HG03103 (cell line): ENCODE results near the gene TARP.
"Not testable (repeated sequence)": the region's sequence is repeated elsewhere in the genome, so short reads cannot be mapped to it uniquely, and the experiment has no call there.

Experiments used
- ATAC-seq: cut with Tn5 transposase; IDR thresholded peaks from one replicate; pipeline ENCODE4 v1.9.1; 2021; ENCODE audit warnings: low read depth; ENCODE audit not compliant: unreplicated experiment

Gene TARP

DNA sequence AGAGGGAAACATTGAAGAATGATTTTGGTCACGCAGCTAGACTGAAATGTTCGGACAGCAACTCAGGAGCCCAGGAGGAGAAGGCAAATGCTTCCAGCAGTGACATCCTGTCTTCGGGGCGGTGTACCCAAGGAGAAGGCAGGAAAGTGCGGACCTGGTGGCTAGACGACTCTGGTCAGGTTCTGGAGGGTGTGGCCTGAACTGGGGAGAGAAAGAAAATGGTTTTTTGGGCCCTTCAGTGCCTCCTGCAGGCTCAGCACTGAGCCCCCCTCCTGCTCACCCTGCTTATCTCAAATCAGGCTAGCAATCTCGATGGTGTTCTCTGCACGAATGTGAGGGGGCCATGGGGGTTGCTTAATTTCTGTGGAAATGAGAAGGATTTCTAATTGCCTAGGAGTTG, 26.7 kb upstream of the TARP start:
- no peak for ATAC-seq

DNA sequence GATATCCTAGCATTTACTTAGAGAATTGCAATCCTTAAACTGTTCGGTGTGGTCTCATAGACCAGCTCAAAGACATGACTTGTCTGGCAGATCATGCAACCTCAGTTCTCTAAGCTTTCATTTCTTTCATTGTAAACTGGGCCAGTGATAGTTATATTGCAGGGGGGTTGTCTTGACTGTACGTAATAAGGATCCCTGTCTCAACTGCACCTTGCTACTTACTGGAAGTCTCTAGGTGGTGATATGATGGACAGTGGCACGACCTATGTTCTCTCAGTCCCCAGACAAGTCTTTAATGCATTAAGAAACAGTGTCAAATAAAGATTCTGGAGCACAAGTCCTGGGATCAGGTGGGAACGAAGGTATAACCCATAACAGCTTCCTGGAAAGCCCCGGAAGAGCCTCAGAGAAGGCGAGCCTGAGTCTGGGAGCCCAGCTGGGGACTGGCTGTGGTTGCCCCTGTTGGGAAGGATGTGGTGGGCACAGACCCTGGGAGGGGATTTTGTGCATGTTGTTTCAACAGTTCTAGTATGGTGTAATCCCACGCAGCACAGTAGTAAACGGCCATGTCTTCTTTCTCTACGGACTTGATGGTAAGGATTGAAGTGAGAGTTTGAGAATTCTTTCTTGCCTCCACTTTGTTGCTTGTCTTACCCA, 26.0 kb upstream of the TARP start:
- no peak for ATAC-seq

DNA sequence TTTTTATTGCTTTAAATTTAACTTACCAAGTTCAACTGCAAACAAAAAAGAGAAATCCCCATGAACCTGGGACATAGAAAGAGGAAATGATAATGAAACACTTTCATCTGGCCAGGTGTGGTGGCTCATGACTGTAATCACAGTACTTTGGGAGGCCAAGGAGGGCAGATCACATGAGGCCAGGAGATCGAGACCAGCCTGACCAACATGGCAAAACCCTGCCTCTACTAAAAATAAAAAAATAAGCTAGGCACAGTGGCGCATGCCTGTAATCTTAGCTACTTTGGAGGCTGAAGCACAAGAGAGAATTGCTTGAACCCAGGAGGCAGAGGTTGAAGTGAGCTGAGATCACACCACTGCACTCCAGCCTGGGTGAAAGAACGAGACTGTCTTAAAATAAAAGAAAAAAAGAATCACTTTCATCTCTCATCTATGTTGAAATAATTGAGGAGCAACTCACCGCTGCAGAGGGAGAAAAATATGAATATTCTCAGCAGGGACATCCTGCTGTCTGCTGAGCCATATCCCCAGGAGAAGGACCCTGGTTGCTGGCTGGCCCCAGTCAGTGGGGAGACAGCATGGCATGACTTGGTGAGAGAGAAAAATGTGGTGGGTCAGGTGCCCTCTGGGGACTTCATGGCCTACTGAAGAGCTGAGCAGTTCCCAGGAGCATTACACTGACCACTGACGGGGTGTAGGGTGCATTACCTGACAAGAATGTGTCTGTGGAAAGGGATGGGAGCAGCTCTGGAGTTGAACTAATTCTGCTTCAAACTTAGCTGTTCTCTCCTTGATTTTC, 22.8 kb upstream of the TARP start:
- ATAC-seq = no peak

DNA sequence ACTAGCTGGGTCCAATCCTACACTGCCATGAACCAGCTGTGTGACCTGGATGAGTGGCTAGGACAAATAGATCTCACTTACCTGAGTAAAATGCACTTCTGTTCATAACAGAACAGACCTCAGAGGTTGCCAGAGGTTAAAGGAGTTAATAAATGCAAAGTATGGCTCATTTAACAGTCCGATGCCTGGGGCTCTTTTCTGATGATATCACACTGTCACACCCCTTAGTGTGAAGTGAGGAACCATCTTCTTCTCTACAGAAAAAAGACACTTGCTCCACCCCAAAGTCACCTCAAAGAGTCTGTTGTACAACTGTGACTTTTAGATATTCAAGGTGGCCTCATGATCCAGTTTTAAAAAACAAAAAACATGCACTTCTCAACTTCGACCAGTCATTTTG, 21.5 kb upstream of the TARP start:
- no peak for ATAC-seq

DNA sequence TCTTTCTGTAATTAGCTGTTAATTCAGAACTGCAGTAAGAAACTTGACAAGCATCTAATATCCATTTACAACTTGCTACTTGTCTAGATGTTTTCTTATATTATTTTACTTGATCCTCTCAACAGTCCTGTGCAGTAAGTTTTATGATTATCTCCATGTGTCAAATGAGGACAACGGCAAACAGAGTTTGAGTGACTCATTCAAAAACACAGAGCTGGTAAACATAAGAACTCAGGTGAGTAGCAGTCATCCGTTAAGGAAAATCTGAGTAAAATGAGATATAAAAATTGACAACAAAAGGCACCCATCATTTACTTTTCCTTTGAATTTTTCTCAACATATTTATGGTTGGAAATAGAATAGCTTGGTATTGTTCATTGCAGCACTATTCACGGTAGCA, 19.0 kb upstream of the TARP start:
- no peak for ATAC-seq

DNA sequence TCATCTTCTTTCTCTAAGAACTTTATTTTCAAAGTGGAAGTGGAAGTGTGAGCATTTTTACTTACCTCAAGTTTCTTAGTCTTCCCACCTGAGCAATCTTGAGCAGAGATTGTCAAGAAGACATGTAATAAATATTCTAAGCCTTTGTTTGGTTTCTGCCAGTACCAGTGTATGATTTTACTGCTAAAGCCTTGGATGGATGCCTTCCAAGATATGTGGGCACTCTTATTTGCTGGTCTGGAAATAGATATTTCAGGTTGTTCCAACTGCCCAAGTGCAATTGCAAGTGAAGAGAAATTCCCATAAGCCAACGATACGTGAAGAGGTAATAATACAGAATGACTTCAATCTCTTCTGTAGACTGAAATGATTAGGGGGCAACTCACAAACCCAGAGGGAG, 18.2 kb upstream of the TARP start:
- ATAC-seq = no peak

DNA sequence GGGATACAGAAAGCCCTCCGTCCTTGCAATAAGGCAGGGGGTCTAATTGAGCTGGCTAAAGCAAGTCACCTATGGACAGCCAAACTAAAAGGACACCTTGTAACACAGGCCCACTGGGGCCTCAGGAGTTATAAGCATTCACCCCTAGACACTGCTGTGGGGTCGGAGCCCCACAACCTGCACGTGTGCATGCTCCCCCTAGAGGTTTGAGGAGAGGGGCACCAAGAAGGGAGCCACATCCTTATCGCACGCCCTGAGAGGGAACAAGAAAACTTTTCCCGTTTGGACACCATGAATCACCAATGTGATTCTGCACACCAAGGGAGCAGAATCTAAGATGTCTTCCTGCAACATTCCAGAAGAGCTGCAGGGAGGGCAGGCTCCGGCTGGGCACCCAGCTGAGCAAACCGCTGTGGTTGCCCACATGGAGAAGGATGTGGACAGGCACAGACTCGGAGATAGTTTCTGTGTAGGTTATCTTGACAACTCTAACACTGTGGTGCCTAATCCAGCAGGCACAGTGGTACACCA, 17.7 kb upstream of the TARP start:
- ATAC-seq = no peak

DNA sequence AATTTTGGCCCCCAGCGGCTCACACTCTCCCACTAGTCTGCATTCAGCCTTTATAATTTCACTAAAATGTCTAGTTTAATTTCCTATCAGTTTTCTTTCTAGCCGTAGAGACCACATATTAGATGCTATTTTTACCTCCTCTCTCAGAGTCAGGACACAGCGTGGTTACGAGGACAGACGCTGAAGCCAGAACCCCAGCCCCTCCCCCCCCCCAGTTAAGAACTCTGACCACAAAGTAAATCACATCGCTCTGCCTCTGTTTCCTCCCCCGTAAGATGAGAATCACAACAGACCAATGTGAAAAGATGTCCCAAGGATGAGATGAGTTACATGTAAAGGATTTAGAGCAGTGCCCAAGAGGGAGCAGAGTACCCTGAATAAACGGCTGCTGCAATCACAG, 11.1 kb upstream of the TARP start:
- ATAC-seq = no peak

DNA sequence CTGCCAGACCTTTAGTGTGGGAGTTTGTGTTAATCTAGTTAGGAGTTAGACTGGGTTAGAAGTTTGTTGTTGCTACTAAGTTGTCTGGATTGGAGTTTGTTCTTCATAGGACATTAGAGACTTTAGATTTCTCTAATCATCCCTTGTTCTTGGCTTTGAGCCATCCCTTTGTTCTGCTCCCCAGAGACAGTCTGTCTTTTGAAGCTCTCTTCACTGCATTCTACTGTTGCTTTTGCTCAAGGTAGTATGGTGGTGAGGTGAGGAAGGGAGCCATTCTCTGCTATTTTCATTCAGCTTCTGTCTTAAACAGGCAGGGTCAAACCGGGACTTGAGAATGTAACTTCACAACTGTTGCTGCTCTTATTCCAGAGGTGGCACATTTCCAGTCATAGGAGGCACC, 10.4 kb upstream of the TARP start:
- no peak for ATAC-seq

DNA sequence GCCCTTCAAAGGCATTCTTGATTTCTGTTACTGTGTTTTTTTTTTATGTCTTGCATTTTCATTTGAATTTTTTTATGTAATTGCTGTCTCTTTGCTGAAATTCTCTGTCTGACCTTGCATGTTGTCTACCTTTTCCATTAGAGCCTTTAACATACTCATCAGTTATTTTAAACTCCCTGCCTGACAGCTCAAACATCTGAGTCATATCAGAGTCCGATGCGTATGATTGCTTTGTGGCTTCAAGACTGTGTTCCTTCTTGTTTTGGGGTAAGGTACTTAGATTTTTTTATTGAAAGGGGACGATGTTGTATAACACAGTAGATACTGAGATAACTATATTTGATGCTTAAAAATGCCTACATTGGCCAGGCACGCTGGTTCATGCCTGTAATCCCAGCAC, 9.7 kb upstream of the TARP start:
- ATAC-seq = no peak

DNA sequence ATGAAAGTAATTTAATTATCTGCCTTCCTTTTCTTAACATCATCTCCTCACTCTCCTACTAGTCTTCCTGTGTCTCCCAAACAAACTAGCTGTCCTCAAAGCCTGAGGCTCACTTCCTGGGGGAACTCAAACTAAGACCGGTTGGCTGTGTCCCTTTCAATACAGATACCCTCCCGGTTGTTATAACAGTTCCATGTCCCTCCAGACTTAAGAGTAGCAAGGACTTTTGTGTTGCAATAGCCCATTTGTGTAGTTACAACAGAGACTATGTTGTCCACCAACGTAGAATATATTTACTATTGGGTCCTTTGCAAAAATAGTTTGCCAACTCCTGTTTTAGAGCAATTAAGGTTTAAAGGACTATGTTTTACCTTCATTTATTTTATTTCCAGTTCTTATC, 8.6 kb upstream of the TARP start:
- no peak for ATAC-seq

DNA sequence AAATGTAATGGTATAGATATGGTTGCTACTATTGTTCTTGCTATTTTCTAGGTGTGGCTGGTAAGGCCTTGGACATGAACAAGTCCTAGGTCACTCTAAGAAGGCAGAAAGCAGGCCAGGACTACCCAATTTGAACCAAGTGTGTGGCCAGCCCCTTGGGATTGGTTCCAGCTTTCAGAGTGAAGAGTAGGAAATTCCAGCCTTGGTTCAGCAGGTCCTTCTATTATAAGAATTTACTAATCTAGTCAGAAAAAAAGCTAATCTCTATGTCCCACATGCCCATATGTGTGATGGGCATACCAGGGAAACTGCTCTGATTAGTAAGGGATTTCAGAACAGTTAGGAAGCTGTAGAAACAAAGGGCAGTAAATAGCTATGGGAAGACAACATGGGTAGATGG, 7.8 kb upstream of the TARP start:
- ATAC-seq = no peak

DNA sequence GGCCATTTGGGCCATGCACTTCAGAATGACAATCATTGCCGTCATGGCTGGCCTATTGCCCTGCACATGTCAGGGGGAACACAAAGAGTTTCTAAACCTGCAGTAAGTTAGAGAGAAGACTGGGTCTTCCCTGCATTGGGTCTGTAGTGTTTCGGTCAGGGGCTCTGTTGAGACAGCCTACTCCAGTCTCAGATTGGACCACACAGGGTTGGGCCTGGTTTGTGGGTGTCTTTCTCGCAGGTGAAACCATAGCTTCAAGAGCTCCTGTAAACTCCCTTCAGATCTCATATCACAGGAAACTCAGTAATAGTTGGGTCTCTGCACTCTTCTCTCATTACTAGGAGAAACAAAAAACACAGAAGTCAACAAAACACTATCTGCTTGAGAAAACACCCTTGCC, 7.3 kb upstream of the TARP start:
- no peak for ATAC-seq

DNA sequence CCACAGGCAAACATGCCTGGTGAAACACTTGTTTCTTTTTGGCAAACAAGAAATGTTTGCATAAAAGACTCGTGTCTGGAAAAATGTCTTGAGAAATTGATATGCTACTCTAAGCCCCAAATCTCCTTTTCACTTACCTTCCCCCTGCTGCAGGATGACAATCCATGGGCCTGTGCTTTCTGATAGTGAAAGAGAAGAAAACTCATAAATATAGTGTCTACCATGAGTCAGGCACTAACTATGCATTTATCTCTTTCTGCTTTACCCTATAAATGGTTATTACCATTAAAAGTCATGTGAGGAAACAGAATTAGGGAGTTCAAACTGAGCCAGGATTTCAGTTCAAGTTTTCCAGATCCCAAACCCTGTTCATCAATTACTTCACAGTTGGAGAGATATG, 6.6 kb upstream of the TARP start:
- no peak for ATAC-seq

DNA sequence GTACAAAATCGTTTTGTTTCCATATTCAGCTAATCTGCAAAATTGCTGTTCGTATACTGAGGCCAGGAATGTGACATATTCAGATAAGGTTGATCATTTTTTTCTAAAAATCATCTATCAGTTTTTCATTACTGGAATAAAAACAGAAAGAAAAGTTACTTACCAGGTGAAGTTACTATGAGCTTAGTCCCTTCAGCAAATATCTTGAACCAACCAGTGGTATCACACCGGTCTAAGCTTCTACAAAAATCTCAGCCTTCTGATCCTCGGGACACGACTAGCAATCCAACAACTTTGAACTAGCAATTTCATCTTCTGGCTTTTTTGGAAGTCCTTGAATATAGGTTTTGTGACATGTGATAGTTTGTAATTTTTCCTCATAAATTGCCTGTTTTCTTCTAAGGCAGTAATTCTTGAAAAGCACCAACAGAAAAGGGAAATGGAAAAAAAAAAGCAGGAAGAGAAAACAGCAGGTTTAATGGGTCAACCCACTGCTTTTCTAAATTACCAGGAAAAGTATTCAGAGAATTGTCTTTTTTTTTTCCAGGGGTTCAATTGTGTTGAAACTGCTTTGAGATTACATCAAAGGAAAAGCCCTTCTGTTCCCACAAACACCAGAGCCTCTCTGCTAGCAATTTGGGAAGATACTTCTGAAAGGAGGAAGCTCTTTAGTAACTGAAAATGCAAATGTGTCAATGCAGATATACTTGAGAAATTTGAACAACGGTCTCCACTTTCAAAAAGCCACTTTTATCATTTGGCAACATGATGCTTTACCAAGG, 2.9 kb upstream of the TARP start:
- ATAC-seq = no peak

DNA sequence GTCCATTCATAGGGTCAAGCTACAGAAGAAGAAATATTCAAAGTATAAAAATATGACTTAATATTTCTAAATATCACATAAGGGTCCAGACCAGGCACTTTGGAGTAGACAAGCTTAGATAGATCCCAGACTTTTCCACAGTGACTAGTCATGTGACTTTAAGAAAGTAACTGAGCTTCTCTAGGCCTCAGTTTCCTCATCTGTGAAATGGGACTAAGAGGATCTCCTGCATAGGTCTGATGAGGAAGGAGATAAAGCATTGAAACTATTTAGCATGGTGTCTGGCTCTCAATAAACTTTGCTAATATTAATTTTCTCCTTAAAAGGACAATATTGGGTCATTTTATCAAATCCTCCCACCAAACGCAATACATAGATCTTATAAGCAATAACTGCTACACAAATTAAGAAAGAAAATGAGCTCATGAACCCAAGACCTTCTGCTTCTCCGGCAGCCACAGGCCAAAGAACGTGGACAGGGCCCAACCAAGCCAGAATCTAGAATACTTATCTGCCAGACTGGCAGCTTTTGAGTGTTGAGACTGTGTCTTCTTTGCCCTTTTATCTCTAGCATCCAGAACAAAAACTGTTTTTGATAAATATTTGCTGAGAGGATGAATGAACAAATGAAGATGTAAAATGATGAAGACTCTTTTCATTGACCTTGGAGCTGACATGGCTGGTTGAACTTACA, 1.6 kb upstream of the TARP start:
- no peak for ATAC-seq

DNA sequence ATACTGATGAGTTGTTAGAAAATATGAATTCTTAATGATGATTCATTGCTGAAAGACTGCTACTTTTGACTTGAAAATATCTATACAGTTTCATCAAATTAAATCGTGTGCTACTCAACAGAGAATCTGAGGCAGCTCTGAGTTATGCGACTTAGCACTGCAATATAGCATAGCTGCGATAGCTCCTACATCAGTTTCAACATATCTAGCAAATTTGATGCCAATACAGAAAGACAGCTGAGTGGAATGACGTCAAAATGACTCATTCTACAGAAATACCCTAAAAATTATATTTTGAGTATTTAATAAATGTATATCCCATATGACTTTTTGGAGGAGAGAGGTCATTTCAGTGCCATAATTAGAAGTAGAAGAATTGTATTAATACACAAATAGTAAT, 1.1 kb upstream of the TARP start:
- no peak for ATAC-seq

DNA sequence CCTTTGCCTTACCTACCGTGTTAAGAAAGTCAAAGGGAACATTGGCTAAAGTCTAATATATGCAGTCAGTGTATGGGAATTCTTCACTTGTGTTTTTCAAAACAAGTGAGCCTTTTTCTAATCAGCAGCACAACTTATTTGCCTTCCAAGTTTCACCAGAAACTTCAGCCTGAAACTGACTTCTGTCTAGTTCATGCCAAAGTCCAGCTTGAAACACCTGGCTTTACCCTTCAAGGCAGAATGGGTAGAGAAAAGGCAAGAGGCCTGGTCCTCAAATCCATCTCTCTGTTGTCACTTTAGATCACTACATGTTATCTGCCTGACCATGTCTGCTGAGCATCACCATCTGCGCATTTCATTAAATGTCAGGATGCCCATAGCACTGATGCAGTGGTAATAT, 3.0 kb downstream of the TARP start:
- ATAC-seq = not testable (repeated sequence)

DNA sequence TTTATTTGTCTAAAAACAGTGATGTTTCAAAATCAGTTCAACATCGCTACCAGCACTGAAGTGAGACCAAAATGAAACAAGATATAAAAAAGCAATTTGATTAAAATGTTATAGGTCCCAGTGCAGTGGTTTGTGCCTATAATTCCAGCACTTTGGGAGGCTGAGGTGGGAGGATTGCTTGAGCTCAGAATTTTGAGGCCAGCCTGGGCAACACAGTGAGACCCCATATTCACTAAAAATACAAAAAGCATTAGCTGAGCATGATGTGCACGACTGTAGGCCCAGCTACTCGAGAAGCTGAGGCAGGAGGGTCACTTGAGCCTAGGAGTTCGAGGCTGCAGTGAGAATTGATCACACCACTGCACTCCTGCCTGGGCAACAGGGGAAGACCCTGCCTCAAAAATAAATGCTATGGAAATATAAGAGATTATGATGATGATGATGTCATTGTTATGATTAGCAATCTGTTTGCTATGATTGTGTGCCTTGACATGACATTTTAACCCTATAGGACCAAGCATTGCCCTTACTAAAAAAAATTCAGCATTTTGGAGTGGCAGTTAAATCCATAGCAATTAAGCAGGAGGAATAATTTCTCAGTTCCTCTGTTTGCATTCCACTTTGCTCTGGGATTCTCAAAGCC, 3.6 kb downstream of the TARP start:
- ATAC-seq = not testable (repeated sequence)

DNA sequence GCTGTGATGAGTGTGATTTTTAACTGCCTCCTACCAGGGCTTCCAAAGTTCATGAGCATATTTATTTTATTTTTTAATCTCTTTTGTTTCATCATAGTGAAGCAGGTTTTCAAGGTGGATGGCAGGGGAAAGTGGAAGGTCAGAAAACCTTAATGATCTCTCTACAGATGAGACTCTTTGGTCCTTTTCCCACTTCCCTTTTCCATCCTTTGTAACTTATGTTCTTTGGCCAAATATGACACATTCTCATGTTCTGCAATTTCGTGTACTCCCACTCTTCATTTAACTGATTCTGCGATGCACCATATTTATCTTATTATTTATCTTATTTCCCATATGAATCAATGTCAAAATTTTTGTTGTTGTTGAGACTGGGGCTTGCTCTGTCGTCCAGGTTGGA, 7.5 kb downstream of the TARP start:
- not testable (repeated sequence) for ATAC-seq
